Measurements from ENCODE around the gene APOL1.

DNA sequence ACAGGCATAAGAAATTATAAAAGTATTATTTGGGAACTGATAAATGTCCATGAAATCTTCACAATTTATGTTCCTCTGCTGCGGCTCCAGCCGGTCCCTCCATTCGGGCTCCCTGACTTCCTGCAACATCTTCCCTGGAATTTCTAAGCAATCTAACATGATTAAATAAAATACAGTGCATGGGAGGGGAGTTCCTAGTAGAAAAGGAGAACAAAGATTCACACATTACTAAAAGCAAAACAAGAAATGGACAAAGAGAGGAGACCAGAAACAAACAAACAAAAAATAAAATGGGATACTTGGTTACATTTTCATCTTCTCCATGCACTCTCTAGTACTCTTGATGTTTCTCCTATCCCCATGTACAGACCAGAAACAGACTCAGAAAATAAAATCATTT lies 42.7 kb upstream of the APOL1 start:
- TF ChIP-seq CTCF (IDR thresholded peaks at IDR 0.05; ENCODE audit: low read depth, low read length, poor library complexity, severe bottlenecking) = no peak
- no peak for TF ChIP-seq EZH2phosphoT487 (IDR thresholded peaks at IDR 0.05; ENCODE audit: borderline replicate concordance, low read length)
